ENCODE results near the gene MEIS1. TPM values are rescaled to one million over a fixed set of nuclear protein-coding genes. Genes with fewer than 3 reads are reported as not detected.

MEIS1 gene
- total RNA-seq, 6 experiments from 2014 or later, result 3.1 to 8.8 (median 4.2) TPM

DNA sequence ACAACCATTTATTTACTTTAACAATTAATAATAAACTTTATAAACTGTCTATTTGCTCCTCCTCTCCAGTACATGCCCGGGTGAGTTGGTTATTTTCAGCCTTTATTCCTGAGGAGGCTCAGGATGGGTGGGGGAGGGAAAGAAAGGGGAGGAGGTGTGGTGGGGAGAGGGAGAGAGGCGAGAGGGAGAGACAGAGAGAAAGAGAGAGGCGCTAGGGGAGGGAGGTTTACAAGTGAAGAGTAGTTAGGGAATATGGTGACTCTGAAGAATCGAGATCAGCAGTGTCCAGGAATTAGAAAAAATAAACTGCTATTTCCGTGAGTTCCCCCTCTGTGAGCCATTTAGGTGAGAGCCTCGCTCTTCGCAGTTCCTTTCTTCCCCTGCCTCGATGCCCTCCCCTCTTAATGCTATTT is 138.9 kb downstream of the MEIS1 start:
- Histone ChIP-seq H3K27ac (no peak overlapping the region), H3K4me3 (no peak overlapping the region), H3K36me3 (no peaks in the 10 kb centered on the region), H3K4me1 (peaks cover 0 to 24% (median 9%) of the 10 kb centered on the region in 4 donors), H3K27me3 (peaks cover 0 to 25% of the 10 kb centered on the region in 2 donors), H3K9me3 (no peaks in the 10 kb centered on the region)
- 26% methylated on average over 7 of the region's 8 CpGs for whole genome bisulfite sequencing (ENCODE audit: insufficient coverage, low coverage, low lambda C conversion rate, missing lambda C conversion rate)
- intact Hi-C loops (cut with DNase I), result loop anchor here in 1 of 2 donors (5.0 kb wide), 1 partner anchor 142 kb away; no protein-coding TSS in a partner anchor
- no peak for TF ChIP-seq CTCF (IDR thresholded peaks at IDR 0.05)
- TF ChIP-seq POLR2A (IDR thresholded peaks at IDR 0.05), result no peak
- ATAC-seq (no peak), DNase-seq (no peak)

- Histone ChIP-seq H3K9me3 (no peaks in the 10 kb centered on the region), H3K36me3 (no peaks in the 10 kb centered on the region), H3K27ac (peak overlapping the region; percentile 34 to 63 (median 48)), H3K27me3 (peaks cover 0 to 35% of the 10 kb centered on the region in 2 donors), H3K4me1 (peaks cover 0 to 24% (median 9%) of the 10 kb centered on the region in 4 donors), H3K4me3 (peak overlapping the region; percentile 42 to 60 (median 46))
- TF ChIP-seq POLR2A (IDR thresholded peaks at IDR 0.05) (no peak), CTCF (IDR thresholded peaks at IDR 0.05) (peak; percentile 34 to 53 (median 42))
- DNase-seq (peak; percentile 62 to 69 (median 65)), ATAC-seq (peak; percentile 76 to 80 (median 78))
- 1% methylated on average over 35 of the region's 35 CpGs for WGBS (ENCODE audit: insufficient coverage, low coverage, low lambda C conversion rate, missing lambda C conversion rate)
- intact Hi-C loops (cut with DNase I), result loop anchor here (5.0 kb wide), 1 partner anchor 143 kb away; no protein-coding TSS in a partner anchor
These were observed 140.0 kb downstream of the MEIS1 start for GRCh38 chr2:66574701-66575624.

- intact Hi-C loops (cut with DNase I), result loop anchor here in 1 of 2 donors (5.0 kb wide), 1 partner anchor 143 kb away; no protein-coding TSS in a partner anchor
- Histone ChIP-seq H3K9me3 (no peaks in the 10 kb centered on the region), H3K36me3 (no peaks in the 10 kb centered on the region), H3K4me3 (peak overlapping the region; percentile 42 to 60 (median 46)), H3K27me3 (peaks cover 0 to 42% of the 10 kb centered on the region in 2 donors), H3K27ac (peak overlapping the region in 1 of 3 donors; percentile 48), H3K4me1 (peaks cover 0 to 24% (median 9%) of the 10 kb centered on the region in 4 donors)
- ATAC-seq (peak; percentile 11 to 39 (median 21)), DNase-seq (peak; percentile 41 to 58 (median 48))
- WGBS (ENCODE audit: insufficient coverage, low coverage, low lambda C conversion rate, missing lambda C conversion rate), result under 1% methylated on average over 29 of the region's 53 CpGs
- TF ChIP-seq CTCF (IDR thresholded peaks at IDR 0.05), result peak in 1 of 4 donors; percentile 1
- no peak for TF ChIP-seq POLR2A (IDR thresholded peaks at IDR 0.05)
These were observed 140.8 kb downstream of the MEIS1 start for GRCh38 chr2:66575625-66576310.

GRCh38 chr2:66576311-66576560 is 141.3 kb downstream of the MEIS1 start:
- H3K9me3 ChIP-seq, result no peaks in the 10 kb centered on the region
- TF ChIP-seq CTCF (IDR thresholded peaks at IDR 0.05) (no peak), POLR2A (IDR thresholded peaks at IDR 0.05) (no peak)
- no peak overlapping the region for H3K27ac ChIP-seq
- peaks cover 0 to 24% (median 9%) of the 10 kb centered on the region in 4 donors for H3K4me1 ChIP-seq
- no peaks in the 10 kb centered on the region for H3K36me3 ChIP-seq
- ATAC-seq (no peak), DNase-seq (no peak)
- WGBS (ENCODE audit: insufficient coverage, low coverage, low lambda C conversion rate, missing lambda C conversion rate), result no CpG with 5 or more reads among the region's 11 CpGs
- H3K27me3 ChIP-seq, result peaks cover 0 to 43% of the 10 kb centered on the region in 2 donors
- H3K4me3 ChIP-seq, result peak overlapping the region; percentile 42 to 60 (median 46)
- intact Hi-C loops (cut with DNase I), result loop anchor here in 1 of 2 donors (5.0 kb wide), 1 partner anchor 144 kb away; no protein-coding TSS in a partner anchor
